Erythroblast (primary cell): ENCODE data around the gene OR6S1.

ENCODE experiments used
- DNase-seq, 2 experiments: peaks; one replicate each; lab custom pipeline; 2025; lab: John Stamatoyannopoulos, UW
- GATA1 ChIP-seq: IDR thresholded peaks from 2 replicates; pipeline ENCODE4 v1.6.1; 2011; ENCODE audit warnings: low read depth, mild to moderate bottlenecking, control low read depth, low read length, moderate library complexity
- POLR2A ChIP-seq: IDR thresholded peaks from 2 replicates; pipeline ENCODE4 v1.6.1; 2011; ENCODE audit warnings: mild to moderate bottlenecking, low read length

The OR6S1 gene

GRCh38 chr14:20641591-20641990 is at the start of gene OR6S1:
OR6S1 (minus strand) TSS chr14:20641691; CDS start chr14:20641691, 0 bp downstream.
- DNase-seq: no peak
- TF ChIP-seq POLR2A (no peak), GATA1 (no peak)

GRCh38 chr14:20690848-20691640 is 49.6 kb upstream of the OR6S1 start:
- TF ChIP-seq GATA1 (no peak), POLR2A (no peak)
- DNase-seq: peak; percentile 69 to 82

GRCh38 chr14:20688167-20688839 is 46.8 kb upstream of the OR6S1 start, which contains the start of gene ANG:
ANG (plus strand) TSS chr14:20688764; CDS start chr14:20693565, 4,801 bp downstream.
- TF ChIP-seq POLR2A (no peak), GATA1 (no peak)
- no peak for DNase-seq

GRCh38 chr14:20687362-20688166 is 46.1 kb upstream of the OR6S1 start:
- TF ChIP-seq POLR2A (no peak), GATA1 (no peak)
- no peak for DNase-seq

- DNase-seq: no peak
- TF ChIP-seq POLR2A: no peak
- TF ChIP-seq GATA1: no peak
These were observed 45.1 kb upstream of the OR6S1 start for GRCh38 chr14:20686386-20687143.

GRCh38 chr14:20684662-20685456 is 43.4 kb upstream of the OR6S1 start:
- no peak for TF ChIP-seq POLR2A
- TF ChIP-seq GATA1: no peak
- DNase-seq: no peak

GRCh38 chr14:20683891-20684661 is 42.6 kb upstream of the OR6S1 start, which contains the start of gene RNASE4:
RNASE4 (plus strand) TSS chr14:20684560; CDS start chr14:20699372, 14,812 bp downstream.
- no peak for TF ChIP-seq GATA1
- TF ChIP-seq POLR2A: no peak
- peak; percentile 78 to 90 for DNase-seq

GRCh38 chr14:20683125-20683890 is 41.8 kb upstream of the OR6S1 start:
- TF ChIP-seq GATA1: no peak
- no peak for TF ChIP-seq POLR2A
- peak; percentile 89 to 91 for DNase-seq

- TF ChIP-seq GATA1 (no peak), POLR2A (no peak)
- peak; percentile 56 to 70 for DNase-seq
These were observed 41.1 kb upstream of the OR6S1 start for GRCh38 chr14:20682435-20683124.

GRCh38 chr14:20682127-20682434 is 40.6 kb upstream of the OR6S1 start:
- no peak for DNase-seq
- TF ChIP-seq POLR2A (no peak), GATA1 (no peak)
